SH-SY5Y (cell line): ENCODE results near the gene ISOC2.

Source experiments
- GATA2 ChIP-seq: IDR thresholded peaks from 2 replicates; pipeline ENCODE4 v1.6.1; 2011; ENCODE audit warnings: mild to moderate bottlenecking, low read depth, low read length
- GATA3 ChIP-seq: IDR thresholded peaks from 2 replicates; pipeline ENCODE4 v1.6.1; 2011; ENCODE audit warnings: low read depth, mild to moderate bottlenecking, low read length, moderate library complexity

DNA sequence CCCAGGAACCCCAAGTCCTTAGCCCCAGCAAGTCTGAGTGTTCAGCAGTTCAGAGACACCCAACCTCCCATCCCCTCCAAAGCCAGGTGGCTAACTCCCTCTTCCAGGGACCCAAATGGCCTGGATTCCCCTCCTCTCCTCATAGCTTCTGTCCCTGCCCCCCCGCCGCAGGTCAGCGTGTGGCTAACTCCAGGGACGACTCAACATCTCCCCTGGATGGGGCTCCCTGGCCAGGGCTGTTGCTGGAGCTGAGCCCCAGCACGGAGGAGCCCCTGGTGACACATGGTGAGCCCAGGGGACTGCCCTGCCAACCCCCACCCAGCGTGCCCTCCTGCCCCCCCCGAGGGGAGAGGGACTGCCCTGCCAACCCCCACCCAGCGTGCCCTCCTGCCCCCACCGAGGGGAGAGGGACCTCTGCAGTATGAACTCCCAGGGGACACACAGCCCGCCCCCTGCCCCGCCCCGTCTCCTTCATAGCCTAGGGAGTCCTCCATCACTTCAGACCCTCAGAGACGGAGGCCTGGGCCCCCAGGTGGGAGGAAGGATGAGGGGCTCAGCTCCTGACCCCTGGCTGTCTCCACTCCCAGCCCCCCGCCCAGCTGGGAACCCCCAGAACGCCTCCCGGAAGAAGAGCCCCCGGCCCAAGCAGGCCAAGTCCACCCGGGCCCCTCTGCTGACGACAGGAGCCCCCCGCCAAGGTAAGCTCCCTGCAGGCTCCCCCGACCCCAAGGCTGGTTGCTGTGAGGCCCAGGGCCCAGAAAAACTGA, 28.5 kb upstream of the ISOC2 start:
- TF ChIP-seq GATA2 (no peak), GATA3 (no peak)
